Right lobe of liver (tissue), 4 donors: ENCODE data around the gene SLC13A4.

Source experiments
- POLR2A ChIP-seq: fragments of 450-650 bp; IDR thresholded peaks from one replicate; pipeline ENCODE4 v1.6.1; 2017; ENCODE audit warnings: antibody characterized with exemption, mild to moderate bottlenecking
- TF ChIP-seq, protein P1 (sequence below), 4 donors: fragments of 200-600 bp in 3 of 4; fragments of 450-650 bp in 1 of 4; IDR thresholded peaks; one replicate each; pipeline versions ENCODE4 v1.5.1 to v1.8.0; 2016 to 2022; ENCODE audit warnings: antibody characterized with exemption in 4 of 4, mild to moderate bottlenecking in 2 of 4
- donor health status: DM: no; HTN: no; CAD: no.
- donor health status: DM: no; HTN: no; CAD: no.
- donor health status: DM: no; HTN: yes; CAD: no.

DNA sequence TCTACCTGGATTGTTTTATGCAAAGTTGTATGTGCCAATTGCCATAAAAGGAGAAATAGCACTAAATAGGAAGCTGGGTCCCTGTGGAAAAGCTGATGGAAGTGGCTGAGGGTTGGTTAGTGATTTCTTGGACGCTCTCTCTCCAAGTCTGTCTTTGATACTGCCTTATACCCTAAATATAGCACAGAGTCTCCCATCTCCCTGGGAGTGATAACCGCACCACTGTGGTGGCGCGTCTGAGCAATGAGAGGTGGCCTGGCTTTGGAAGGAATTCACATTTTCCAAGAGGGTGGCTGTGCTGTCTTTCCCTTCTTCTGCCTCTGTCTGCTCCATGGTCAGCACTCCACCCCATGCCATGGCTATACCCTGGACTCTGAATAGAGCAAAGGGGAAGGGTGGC is 34.4 kb downstream of the SLC13A4 start:
- TF ChIP-seq, protein P1, sequence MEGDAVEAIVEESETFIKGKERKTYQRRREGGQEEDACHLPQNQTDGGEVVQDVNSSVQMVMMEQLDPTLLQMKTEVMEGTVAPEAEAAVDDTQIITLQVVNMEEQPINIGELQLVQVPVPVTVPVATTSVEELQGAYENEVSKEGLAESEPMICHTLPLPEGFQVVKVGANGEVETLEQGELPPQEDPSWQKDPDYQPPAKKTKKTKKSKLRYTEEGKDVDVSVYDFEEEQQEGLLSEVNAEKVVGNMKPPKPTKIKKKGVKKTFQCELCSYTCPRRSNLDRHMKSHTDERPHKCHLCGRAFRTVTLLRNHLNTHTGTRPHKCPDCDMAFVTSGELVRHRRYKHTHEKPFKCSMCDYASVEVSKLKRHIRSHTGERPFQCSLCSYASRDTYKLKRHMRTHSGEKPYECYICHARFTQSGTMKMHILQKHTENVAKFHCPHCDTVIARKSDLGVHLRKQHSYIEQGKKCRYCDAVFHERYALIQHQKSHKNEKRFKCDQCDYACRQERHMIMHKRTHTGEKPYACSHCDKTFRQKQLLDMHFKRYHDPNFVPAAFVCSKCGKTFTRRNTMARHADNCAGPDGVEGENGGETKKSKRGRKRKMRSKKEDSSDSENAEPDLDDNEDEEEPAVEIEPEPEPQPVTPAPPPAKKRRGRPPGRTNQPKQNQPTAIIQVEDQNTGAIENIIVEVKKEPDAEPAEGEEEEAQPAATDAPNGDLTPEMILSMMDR (IDR thresholded peaks at IDR 0.05) = no peak
- TF ChIP-seq POLR2A = no peak
